ENCODE data around the gene NAT9.

Gene NAT9

DNA sequence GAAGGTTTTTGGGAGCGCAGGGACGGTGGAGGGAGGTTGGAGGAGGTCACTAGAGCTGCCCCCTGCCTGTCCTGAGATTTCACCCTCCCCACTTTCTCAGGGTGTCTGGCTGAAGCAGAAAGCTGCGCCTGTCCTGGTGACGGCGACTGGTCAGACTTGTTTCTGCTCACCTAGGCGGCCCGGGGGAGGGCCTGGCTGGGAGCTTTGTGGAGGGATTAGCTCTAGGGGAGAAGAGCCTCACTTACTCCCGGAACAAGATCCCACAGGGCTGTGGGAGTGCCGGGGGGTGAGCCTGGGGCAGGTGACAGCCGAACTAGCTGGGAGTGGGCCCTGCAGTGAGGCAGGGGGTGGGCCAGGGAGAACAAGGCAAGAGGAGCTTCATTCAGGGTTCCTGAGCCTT, 16.2 kb downstream of the NAT9 start:
- DNase-seq = no peak

DNA sequence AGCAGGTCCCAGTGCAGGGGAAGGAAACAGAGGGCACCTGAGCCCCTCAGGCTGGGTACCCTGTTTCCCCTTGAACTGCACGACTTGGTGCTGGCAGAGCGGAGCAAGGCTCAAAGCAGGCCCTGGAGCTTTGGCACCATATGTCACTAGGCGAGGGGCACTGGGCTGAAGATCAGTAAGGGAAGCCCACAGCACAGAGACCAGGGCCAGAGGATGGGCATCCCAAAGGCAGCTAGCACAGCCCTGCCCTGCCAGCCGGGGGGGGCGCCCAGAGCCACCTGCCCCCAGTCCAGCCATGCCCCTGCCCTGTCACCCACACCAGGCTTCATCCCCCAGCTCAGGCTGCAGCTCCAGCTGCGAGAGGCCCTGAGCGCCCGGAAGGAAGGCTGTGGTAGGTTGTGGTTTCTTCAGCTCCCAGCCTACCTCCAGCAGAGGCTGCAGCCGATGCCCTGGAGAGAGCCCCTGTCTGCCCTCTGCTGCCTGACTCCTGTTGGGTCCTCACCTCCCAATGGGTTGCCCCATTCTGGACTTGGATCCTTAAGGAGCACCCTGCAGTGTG, 16.8 kb downstream of the NAT9 start:
- no peak for DNase-seq

- DNase-seq = no peak
Observed at GRCh38 chr17:74758848-74759168, 17.3 kb downstream of the NAT9 start.

GRCh38 chr17:74757931-74758847, 18.0 kb downstream of the NAT9 start:
- no peak for DNase-seq

- no peak for DNase-seq
Observed at GRCh38 chr17:74757502-74757901, 18.6 kb downstream of the NAT9 start.

DNA sequence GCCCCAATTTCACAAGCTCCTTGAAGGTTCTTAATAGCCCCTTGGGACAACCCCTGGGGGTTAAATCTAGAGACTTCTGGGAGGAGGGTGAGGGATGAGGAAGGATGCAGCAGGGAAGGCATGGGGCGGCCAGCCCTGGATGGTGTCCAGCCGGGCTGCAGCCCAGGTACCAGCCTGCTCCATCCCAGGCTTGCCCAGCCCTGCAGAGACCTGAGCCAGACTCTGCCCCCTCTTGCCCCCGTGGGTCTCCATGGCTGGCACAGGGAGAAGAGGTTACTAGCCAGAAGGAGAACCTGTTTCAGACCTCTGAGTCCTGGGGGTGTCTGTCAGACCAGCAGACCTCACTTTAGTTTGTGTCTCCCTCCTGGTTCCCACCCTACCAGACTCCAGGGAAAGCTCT, 19.3 kb downstream of the NAT9 start:
- DNase-seq = no peak

DNA sequence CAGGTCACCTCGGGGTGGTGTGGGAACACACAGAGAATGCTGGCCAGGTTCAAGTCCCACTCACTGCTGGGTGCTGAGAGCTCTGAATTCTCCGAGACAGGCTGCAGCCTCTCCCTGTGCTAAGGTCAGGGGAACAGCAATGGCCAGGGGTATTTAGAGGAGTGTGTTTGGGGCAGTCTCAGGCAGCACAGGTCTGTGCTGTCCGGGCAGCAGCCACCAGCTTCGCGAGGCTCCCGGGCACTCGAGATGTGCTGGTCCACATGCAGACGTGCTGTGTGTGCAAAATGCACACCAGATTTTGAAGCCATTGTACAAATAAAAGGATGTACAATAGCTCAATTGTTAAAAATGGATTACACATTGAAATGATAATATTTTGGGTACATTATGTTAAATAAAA, 20.6 kb downstream of the NAT9 start:
- no peak for DNase-seq

GRCh38 chr17:74754832-74755231, 21.3 kb downstream of the NAT9 start:
- no peak for DNase-seq

- DNase-seq = no peak
Observed at GRCh38 chr17:74752822-74753401, 23.2 kb downstream of the NAT9 start.

- no peak for DNase-seq
Observed at GRCh38 chr17:74752415-74752814, 23.7 kb downstream of the NAT9 start.

- DNase-seq = no peak
Observed at GRCh38 chr17:74750327-74751069, 25.6 kb downstream of the NAT9 start.

DNA sequence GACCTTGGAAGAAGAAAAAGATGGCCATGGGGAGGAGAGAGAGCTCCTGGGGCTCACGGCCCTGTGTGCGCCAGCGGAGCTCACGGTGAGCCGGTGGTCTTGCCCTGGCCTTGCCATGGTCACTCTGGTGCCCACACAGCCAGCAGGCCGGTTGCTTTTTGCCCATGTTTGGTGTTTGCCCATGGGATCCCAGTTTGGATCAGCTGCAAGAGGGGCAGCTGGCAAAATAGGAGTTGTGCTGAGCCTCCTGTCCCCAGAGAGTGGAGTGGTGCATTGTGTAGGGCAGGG, 26.2 kb downstream of the NAT9 start:
- DNase-seq = no peak

DNA sequence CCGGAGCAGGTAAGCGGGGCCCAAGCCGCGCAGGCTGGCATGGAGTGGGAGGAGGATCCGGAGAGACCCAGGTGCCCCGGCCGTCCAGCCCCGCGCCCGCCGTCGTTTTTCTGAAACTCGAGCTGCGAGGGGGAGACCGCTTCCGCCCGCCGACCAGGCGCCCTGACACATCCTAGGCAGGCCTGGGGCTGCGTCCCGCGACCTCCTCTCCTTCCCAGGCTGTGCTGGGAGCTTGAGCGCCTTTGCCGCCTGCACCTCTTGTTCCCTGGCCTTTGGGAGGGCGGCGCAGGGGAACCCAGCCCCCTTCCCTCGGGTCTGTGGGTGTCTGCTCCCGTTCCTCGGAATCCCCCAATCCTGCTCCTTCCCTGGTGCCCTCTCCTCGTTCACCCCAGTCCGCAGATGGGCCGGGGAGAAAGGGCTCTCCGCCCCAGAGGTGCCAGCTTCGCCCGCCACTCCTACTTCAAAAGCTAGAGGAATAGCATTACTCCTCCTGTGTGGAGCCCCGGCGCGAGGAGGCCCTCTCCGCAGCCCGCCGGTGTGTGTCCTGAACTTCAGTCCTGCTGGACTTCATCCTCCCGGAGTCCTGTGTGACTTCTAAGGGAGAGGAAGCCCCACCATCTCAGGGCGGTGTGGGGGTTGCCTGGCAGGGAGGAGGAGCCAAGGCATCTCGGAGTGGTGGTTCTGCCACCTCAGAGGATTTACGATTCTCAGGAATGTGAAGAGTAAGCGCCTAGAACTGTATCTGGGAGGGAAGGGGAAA, 26.7 kb downstream of the NAT9 start:
- DNase-seq = no peak

GRCh38 chr17:74748529-74749278, 27.4 kb downstream of the NAT9 start, which contains the start of gene NHERF1:
TSS of gene NHERF1 (plus strand) at chr17:74748628. CDS start at chr17:74748847, 219 bp downstream.
- peak; percentile 94 for DNase-seq

DNA sequence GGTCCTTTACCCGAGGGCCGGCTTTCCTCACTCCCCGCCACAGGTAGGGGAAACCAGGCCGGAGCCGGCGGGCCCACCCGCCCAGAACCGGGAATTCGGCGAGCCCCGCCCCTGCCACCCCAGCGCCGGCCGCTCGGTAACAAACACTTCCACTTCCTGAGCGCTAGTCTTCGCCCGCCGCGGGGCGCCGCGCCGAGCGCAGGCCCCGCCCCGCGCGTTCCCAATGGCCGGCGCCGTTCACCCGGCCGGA, 27.9 kb downstream of the NAT9 start:
- DNase-seq = no peak

DNA sequence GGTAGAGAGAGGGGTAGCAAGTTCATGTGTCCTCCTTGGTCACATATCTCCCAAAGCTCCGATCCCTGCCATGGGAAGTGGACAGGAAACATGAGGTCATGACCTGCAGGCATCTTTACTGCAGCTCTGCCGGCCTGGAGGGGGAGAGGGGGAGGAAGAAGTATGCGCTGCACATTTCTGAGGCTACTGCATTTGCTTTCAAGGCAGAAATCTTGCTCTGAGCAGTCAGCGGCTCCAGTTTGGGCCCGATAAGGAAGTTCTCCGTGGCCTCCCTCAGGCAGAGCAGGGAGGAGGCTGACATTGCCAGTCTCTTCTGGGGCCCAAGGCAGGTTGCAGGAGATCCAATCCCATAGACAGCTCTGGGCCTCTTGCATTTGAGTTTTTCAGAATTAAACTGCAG, 29.2 kb downstream of the NAT9 start:
- DNase-seq = no peak

- DNase-seq = no peak
Observed at GRCh38 chr17:74746376-74746775, 29.8 kb downstream of the NAT9 start.

DNA sequence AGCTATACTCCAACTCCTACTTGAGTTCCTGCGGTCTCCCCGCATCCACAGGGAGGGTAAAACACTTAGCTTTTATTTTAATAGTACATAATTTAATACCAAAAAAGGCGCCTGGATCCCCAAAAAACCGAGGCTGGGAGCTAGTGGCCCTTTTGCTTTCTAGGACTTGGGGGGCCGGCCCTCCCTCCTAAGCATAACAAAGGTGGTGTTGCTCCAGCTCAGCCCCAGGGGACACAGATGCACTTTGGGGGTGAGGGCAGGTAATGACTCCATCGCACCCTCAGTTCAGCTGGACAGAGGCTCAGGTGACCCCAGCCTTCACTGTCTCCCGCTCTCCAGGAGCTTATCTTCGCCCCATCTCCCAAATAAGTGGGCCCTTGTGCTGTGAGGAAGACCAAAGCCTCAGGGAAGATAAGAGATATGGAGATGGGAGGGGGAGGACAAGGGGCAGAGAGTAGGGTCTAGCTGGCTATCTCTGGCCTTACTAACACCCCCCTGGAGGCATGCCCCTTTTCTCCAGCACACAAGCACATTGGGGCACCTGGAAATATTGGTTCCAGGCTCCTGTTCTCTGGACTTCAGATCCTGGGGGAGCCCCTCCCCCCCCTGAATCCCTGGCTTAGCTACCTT, 30.5 kb downstream of the NAT9 start:
- no peak for DNase-seq

DNA sequence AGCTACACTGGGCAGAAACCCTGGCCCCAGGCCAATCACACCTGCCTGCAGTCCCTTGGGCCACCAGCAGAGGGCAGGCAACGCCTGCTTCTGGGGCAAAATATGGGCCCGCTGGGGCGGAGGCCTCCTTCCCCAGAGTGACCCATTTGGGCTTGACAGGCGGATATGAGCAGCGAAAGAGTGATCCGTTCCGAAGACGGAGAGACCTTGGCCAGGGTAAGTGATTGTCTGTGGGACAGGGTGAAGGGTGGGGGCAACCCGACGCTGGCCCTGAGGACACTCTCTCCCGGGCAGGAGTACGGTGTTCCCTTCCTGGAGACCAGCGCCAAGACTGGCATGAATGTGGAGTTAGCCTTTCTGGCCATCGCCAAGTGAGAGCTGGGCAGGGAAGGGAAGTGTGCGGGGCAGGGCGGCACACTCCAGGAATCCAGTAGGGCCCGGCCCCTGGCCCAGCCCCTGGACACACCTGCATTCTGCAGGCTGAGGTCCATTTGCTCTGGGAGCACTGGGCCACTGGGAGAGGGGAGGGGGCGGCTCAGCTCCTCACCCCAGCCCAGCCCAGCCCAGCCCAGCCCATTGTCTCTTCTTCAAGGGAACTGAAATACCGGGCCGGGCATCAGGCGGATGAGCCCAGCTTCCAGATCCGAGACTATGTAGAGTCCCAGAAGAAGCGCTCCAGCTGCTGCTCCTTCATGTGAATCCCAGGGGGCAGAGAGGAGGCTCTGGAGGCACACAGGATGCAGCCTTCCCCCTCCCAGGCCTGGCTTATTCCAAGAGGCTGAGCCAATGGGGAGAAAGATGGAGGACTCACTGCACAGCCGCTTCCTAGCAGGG, 31.2 kb downstream of the NAT9 start:
- peak; percentile 1 for DNase-seq

DNA sequence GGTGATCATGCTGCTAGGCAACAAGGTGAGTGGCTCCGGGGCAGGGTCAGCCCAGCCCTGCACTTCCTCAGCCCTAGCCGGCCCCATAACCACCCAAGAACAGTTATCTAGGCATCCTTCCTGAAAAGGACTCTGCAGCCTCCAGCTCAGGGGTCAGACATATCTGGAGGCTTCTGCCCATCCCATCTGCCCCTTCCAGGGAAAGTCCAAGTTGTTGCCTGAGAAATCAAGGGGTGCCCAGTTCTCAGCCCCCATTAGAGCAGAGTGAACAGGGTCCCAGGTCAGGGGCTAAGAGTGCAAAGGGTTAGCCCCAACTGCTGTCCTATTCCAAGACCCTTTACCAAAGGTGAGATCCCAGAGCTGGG, 31.8 kb downstream of the NAT9 start:
- no peak for DNase-seq

DNA sequence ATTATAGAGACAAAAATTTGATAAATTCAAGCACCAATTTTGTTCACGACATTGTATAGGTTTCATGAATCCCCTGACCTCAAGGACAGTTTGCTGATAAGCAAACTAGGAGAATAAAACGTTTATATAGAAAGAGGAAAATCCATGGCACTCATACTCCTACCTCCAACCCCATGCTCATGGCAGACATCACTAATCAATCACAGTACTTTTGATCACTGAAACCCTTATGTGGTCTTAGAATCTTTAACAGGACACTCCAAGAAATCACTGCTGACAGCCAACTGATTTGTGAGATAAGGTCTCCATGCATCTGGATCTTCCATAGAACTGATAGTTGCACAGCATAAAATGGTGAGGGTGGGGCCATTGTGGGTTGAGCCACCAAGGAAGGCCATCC, 32.4 kb downstream of the NAT9 start:
- no peak for DNase-seq

Measured in NCI-H2227 treated with DMSO at 0.1 percent for 48 hours (cell line).